NCI-H345 treated with DMSO at 0.1 percent for 48 hours (cell line): ENCODE measurements around the gene ZNRF2.

Experiments used
- DNase-seq: peaks from one replicate; lab custom pipeline; 2025; ENCODE audit not compliant: unreplicated experiment; lab: John Stamatoyannopoulos, UW

Gene ZNRF2

DNA sequence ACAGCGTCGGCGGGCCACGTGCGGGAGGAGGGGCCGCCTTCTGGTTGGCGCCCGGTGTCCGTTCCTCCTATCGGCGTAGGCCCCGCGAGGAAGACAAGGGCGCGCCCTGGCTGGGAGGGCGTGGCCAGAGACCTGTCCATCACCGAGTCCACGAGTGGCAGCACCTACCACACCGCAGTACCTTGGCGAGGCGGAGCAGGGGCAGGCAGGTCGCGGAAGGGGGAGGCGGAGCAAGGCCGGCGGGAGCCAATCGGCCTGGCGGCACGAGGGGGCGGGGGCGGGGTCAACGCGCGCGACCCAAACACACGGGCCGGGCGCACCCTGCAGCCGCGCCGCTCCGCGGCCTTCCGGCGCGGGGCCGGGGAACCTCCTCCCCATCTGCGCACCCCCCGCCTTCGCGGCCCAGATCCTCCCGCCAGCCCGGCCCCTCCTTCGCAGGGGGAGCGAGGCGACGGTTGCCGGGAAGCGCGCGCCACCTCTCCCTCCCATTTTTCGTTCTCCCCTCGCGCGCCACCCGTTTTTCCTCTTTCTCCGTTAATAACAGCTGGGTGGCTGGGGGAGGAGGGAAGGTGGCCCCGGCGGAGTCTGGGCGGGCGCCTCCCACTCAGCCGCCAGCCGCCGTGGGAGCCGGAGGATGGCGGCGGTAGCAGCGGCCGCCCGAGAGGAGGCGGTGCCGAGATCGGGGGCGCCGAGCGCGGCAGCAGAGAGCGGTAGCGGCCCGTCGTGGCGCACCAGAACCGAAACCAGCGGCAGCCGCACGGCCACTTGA, at the start of gene ZNRF2:
ZNRF2 (plus strand) TSS at position 300 of the 769 bp plus-strand sequence. CDS start 761 bp downstream, outside the sequence.
- DNase-seq: peak; percentile 98

DNA sequence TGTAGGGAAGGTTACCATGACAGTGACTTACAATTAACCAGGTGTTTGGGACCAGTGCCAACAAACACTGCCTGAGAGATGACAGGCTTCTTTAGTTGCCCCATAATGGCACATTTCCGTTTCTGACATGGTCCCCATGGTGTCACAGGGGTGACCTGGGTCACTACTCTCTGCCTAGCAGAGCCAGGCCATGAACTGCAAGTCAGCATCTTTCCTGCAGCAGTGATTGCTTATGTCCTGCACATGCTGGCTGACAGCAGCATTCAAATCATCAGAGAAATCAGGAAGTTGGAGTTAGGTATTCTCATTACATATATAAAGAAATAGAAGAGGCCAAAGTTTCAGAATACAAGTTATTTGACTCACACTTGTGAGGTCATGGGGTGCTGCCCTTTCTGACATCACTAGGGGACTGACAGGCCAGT, 47.1 kb upstream of the ZNRF2 start:
- DNase-seq: no peak

DNA sequence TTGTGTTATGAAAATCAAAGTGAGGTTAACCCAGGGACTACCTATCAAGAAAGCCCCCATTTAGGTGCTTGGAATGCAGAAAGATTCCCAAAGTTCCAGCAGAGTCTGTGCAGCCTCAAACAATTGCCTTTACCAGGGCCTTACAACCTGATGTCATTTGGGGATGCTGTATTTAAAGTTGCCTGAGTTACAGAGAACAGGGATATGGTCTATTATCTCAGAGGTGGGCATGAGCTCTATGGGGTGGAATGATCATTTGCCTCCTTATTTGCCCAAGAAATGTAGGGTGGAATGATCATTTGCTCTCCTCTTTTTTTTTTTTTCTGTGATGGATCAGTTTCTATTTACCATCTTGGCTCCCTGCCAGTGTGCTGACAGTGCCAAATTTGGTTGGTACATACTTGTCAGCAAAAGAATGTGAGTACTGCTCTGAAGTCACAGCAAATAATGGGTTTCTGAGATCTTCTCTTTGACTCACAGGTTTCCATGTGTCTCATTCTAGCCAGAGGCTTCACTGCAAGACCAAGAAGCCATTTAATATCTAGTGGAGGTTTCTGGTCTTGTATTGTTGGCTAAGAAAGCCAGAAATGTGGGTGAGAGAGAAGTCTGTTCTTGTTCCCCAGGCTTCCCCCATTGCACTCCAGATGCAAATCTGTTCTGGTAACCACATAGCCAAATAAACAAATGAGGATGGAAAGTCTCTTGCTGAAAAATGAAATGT, 45.5 kb upstream of the ZNRF2 start:
- DNase-seq: peak; percentile 74

DNA sequence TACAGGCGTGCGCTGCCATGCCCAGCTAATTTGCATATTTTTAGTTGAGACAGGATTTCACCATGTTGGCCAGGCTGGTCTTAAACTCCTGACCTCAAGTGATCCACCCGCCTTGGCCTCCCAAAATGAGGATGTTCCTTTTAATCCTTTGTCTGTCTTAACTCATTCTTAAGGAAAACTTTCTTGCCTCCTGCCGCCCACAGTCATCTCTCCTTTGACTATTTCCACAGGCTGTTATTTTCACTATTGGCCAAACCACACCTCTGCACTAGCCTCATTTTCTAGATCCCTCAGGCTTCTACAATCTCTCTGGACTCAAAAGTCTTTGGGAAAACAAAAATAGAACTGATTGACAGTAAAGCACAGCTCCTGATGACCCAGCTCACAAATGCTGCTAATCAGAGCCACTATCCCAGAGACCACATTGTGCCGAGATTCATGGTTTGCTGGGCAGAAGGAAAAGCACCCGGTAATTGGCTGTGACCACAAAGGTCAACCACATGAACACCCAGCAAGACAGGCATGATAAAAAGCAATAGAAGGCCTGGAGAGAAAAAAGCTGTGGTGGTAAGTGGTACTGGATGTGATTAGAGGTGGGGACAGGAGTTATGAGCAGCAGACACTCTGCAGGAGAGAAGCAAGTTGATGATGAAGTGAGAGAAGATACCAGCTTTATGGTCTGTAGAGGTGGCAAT, 44.1 kb upstream of the ZNRF2 start:
- DNase-seq: no peak

DNA sequence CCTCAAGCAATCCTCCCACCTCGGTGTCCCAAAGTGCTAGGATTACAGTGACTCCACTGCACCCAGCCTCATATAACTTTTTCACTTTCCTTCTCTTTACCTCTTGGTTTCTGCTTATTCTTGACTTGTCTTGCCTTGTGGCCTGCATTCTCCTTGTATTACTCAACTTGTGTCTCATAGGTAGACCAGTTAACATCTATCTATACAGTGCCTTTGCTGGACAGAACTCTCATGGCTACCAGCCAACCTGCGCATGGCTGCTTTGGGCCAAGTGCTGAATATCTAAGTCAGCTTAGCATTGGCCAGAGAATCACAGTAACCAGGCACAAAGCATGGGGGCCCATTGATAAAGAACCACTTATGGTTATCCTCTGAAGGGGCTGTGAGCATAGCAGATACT, 42.6 kb upstream of the ZNRF2 start:
- DNase-seq: no peak

DNA sequence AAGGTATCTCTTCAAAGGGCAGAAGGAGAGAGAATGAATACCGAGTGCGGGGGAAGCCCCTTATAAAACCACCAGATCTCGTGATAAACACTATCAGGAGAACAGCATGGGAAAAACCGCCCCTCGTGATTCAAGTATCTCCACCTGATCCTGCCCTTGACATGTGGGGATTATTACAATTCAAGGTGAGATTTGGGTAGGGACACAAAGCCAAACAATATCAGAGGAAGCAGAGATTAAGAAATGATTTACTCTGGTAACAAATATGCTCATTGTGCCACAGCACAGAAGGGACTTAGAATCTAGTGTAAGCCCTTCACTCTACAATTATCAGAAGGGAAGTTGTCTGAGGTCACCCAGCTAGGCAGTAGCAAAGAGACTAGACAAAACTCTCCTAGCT, 40.1 kb upstream of the ZNRF2 start:
- no peak for DNase-seq

DNA sequence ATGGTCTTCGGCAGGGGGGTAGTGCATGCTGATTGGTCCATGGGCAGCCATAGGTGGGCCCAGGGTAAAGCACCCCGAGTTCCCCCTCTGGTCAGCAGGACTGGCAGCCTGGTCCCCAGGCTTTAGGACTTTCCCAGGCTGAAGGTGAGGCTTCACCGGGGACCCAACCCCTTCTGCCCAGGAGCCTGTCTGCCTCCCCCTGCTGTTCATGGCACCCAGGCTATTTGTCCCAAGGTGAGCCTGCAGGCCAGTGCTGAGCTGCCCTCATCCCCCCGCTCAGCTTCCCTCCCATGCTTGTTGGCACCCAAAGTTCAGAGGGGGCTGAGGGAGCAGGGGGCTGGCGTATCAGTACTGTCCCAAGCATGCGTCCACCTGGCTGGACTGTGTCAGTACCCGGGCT, 38.5 kb upstream of the ZNRF2 start:
- no peak for DNase-seq

DNA sequence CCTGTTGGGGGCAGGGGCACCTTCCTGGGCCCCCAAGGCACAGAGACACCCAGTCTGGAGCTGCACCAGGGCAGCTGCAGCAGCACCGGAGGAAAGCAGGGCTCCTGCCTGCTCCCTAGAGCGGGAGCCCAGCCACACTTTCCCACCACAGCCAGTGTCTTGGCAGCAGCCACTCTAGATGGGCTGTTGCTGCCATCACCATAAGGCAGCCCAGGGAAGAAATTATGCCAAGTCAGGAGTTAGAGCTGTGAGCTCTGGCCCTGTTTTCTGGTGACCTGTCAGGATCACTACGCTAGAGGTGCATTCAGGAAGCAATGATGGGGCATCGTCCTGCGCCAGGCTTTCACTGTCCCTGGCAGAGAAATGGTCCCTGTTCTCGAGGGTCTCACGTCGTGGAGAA, 38.0 kb upstream of the ZNRF2 start:
- DNase-seq: no peak

DNA sequence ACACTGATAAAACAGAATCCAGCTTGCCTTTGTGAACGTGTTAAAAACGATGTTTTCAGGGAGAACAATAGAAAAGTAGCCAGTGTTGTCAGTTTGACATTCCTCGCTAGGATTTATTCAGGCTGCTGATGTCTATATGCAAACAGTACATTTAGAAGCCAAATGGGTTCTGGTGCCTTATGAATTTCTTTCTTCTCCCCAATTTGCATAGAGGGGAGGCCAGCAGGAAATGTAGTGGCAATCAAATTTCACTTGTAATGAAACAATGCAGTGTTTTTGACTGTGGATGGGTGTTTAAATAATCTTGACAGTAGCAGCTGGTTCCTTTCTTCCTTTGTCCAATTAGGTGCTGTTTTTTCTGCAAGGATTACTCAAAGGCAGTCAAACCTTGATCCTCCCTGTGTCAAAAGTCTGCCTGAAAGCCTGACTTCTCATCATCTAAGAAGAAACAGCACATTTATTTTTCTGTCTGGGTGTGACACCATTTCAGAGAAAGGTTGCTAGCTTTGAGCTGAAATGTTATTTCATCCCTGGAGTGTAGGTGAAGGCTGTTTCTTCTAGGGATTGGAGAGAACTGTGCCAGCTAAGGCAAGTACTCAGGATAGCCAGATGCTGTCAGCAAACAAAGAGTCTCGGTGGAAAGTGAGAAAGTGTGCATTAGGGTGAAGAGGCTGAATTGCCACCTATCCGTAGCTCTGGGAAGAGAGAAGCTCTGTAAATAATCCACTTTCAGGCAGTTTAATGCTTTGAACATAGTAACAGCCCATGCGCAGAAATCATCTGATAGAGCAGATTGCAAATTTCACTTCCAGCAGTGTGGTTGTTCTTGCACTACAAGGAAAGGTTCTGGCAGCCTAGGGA, 36.6 kb upstream of the ZNRF2 start:
- peak; percentile 78 for DNase-seq

DNA sequence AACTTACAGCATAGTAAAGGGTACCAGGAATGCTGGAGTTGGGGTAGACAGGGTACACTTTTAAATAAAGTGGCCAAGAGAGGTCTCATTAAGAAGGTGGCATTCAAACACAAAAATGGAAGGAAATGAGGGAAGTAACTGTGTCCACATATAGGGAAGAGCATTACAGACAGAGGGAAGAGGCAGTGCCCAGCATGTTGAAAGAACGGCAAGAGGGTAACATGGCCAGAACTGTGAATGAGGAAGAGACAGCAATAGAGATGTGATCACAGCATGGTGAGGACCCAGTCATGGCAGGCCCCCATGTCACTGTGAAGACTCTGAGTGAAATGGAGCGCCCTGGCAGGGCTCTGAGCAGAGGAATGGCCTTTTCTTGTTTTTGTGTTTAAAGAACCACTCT, 35.1 kb upstream of the ZNRF2 start:
- no peak for DNase-seq

DNA sequence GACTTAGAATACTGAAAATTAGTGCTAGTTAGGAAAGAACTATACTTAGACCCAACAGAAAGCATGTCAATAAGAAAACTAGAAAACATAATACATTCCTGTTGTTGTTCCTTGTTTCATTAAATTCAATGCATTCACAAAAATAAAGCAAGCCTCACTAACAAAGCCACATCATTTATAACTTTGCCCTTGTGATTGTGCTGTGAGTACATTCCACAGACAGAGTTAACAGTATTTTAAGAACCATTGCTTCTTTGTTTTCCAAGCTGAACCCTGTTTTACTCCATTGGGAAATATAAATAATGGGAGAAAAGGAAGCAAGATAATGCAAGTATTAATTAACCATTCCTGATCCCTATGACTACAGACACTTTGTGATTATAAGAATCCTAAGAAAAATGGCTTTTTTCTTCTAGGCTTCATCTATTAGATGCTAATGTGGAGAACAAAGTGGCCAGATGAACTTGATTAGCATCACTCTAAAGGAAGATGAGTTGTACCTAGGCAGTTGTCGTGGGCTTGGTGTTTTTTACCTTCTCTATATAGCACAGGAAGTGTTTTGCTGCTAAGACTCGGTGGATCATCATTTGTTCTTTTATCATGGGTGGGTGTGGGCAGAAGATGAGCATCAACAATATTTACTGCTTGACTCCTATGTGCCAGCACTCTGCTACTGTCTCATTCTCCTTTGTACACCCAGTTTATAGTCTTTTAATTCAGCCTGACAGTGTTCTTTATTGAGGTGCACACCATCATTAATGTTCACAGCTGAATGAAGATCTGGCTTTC, 34.2 kb upstream of the ZNRF2 start:
- DNase-seq: no peak

DNA sequence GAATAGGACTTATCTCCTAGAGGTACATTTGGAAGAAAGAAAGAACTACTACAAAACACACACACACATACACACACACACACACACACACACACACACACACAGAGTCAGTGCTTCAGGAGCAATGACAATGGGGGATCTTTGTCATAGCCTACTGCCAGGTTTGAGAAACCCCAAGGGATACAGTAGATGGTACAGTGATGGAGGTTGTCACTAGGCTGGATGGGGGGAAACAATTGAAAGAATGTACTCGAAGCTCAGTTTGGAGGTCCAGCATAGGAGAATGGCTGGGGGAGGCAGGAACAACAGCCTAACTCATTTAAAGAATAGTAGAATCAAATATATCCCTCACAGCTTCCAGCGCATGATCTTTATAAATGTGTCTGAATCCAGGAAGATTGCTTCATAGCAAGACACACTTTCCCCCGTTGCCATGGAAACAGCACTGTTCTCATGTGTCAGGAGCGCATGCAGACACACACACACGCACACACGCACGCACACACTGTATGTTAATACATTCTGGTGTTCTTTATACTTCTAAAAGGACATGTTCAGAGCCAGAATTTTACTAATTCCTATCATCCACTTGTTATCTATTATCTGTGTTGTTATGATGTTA, 32.6 kb upstream of the ZNRF2 start:
- no peak for DNase-seq

DNA sequence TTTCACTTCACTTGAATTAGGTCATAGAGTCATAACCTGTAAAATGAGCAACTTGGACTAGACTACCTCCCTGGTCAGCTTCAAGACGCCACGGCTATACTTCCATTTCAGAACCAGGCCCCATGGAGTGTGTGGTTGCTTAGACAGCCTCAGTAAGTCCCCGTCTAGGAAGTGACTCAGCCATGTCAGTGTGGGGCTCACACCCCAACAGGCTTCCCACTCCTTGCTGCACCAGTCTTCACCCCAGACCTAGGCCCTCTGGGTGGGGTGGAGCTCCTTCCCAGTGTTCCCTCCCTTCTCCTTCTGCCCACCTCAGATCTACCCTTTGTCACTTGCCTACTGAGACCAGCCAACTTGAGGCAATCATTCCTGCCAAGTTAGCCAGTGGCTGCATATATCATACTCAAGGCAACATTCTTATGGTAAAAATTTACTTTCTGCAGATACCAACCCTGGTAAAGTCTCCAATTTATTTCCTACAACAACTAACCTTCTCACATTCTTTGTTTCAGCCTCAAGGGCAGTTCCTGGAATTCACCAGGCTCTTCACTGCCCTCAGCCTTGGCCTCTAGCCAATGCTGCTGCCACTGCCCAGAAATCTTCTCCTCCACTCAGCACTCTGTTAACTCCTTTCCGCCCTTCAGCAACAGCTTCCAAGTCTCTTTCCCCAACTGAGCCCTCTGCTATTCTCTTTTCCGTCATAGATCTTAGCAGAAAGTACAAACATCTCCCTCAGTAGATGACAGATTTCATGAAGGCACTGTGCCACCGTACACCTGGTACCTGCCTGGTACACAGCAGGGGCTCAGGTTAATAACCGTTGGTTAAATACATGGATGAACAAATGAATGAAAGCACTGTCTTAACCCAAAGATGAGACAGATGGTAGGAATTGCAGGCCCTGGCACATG, 31.3 kb upstream of the ZNRF2 start:
- no peak for DNase-seq

DNA sequence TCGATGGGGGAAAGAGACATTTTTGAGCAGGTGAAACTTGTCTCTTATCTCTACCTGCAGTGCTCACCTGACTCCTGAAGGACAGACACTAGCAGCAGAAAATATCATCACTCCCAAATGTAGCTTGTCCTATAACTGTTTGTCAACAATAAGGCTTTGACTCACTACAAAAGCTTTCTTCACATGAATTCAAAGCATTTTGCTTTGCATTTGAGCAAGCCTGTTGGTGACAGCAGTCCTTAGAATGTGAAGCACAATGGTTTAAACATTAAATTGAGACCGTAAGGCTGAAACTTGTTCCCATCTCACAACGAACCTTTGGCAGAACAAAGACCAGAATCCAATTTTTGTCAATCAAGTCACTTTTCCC, 30.6 kb upstream of the ZNRF2 start:
- no peak for DNase-seq

DNA sequence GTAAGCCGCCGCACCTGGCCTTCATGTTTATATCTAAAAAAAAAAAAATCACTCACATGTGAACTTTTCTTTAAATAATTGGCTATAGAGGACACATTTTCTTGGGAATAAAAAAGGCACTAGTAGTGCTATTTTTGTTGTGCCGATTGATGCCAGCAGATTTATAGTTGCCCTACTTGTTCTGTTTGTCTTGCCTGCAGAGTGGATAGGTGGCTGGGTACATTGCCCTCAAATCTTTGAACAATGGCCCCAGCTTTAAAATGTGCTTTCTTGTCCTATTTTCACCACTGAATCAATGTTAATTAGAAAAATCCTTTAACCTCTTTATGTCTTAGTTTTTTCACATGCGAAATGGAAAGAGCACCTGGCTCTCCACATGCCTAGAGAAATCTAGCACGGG, 30.1 kb upstream of the ZNRF2 start:
- no peak for DNase-seq

DNA sequence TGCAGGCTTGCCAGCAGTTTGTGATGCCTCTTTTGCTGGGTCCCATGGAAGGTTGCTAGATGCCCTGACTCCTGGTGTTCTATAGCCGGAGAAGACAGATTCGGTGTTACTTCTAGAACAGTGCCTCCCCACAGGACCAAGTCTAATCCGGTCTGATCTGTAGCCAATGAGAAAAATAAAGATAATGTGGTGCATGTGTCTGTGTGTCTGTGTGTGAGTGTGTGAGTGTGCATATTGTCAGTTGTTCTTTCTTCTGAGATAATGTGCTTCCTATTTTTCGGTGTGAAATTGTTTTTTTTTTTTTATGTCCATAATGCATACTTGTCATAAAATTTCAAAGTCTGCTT, 29.7 kb upstream of the ZNRF2 start:
- DNase-seq: no peak

DNA sequence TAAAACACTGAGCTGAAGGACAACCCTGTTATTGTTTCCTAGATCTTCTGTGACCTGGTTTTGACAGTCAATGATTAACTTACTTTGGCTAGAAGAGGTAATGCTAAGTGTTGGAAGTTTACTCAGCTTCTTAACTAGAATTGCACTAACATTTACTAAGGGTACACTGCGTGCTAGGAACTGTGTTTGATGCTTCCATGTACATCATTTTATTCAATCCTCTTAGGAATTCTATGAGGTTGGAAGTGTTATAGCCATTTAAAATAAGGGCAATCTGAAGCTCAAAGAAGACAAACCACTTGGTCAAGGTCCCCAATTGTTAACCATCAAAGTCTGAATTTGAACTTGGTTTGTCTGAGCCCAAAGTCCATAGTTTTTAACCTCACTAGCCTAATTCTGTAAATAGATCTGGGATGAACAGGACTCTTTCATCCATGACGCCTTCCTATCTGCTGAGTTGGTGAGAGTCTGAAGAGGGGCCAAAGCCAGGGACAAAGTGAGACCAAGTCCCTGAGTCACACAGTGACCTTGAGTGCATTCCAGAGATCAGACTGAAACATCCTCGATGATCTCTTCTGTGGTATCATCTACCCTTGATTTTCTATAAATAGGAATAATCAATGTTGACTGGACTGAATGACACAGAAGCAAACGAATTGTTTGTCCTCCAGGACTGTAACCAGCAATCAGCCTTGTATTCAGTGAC, 29.2 kb upstream of the ZNRF2 start:
- DNase-seq: no peak

DNA sequence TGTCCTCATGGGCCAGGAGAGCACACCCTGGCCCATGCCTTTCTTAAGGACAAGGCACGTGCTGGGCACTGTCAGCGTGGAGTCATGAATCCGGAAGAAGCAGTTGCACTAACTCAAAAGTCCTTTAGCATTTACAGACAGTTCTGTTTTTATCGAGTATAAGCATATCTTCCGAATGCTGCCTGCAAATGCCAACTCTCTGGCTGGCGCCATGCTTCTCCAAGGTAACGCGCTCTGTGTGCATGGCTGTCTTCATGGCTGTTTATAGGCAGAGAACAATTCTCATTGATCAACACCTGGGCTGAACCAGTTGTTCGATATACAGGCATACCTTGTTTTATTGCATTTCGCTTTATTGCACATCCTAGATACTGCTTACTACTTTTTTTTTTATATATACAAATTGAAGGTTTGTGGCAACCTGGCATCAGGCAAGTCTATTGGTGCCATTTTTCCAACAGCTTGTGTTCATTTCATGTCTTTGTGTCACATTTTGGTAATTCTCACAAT, 28.0 kb upstream of the ZNRF2 start:
- DNase-seq: no peak
